Pancreas (tissue), 10 donors: Measurements from ENCODE around the gene TSGA10IP. TPM values are rescaled to one million over a fixed set of nuclear protein-coding genes. Genes with fewer than 3 reads are reported as not detected.
A peak's percentile ranks its signal among the peaks of the same experiment; 100 is the strongest.

ENCODE experiments used
- ATAC-seq, 4 donors: fragments of 200-7000 bp; cut with Tn5 transposase; one replicate each; pipeline versions ENCODE4 v1.8.0 to v1.9.1; 2020; ENCODE audit warnings: mild to moderate bottlenecking in 4 of 4, moderate library complexity in 4 of 4
- DNase-seq, 6 donors: peaks; one replicate each; pipeline ENCODE4 v3.0.0-alpha.2; 2020
- FAIRE-seq: peaks from 2 replicates; lab custom pipeline; 2012; peaks lifted over from hg19 to GRCh38; lab: Jason Lieb, UNC
- H3K27ac ChIP-seq, 4 donors: fragments of 200-600 bp; sonication (generic); 1 replicate in 3 of 4; 2 replicates in 1 of 4; pipeline versions ENCODE4 v1.5.0 to v1.8.0; 2020
- H3K27me3 ChIP-seq, 4 donors: fragments of 200-600 bp; one replicate each; pipeline ENCODE4 v1.8.0; 2021
- H3K36me3 ChIP-seq, 3 donors: fragments of 200-600 bp; sonication (generic) in 1 of 3; one replicate each; pipeline versions ENCODE4 v1.5.0 to v1.8.0; 2020 to 2021
- H3K4me1 ChIP-seq, 3 donors: fragments of 200-600 bp; one replicate each; pipeline ENCODE4 v1.8.0; 2021
- H3K4me3 ChIP-seq, 4 donors: fragments of 200-600 bp; sonication (generic) in 2 of 4; one replicate each; pipeline versions ENCODE4 v1.5.0 to v1.8.0; 2020 to 2021
- H3K9me3 ChIP-seq, 4 donors: fragments of 200-600 bp; one replicate each; pipeline ENCODE4 v1.8.0; 2021
- CTCF ChIP-seq, 4 donors: fragments of 200-600 bp; sonication (generic) in 3 of 4; IDR thresholded peaks; one replicate each; pipeline versions ENCODE4 v1.5.0 to v1.8.0; 2021; ENCODE audit warnings: antibody characterized with exemption in 4 of 4
- WGBS, 2 donors: extraction: QIAGEN DNeasy Blood & Tissue Kit; methylation state at CpG; one replicate each; pipeline ENCODE4 v1.1.7; 2013; 5-methylcytosine and 5-hydroxymethylcytosine counted together
- intact Hi-C, 3 donors: fragments of 100-400 bp; cut with DNase I; formaldehyde crosslinking; loops; one replicate each; pipeline versions ENCODE4 v1.11.1 to v1.14.2; 2022
- polyA plus RNA-seq, 2 donors: library from polyadenylated mRNA; stranded (reverse); fragments of 200-250 nt; gene quantifications; one replicate each; pipeline ENCODE4 v1.2.3, GENCODE V29; 2013
- total RNA-seq, 6 donors: library from RNA; stranded (reverse); fragmentation: NEBNext Ultra II Directional in 4 of 6; extraction: Animal tissue kit (Norgen Biotek cat#: 25700) in 4 of 6; gene quantifications; one replicate each; pipeline versions ENCODE4 v1.2.1 to v1.2.4, GENCODE V29; 2021 to 2023
- donor health status: healthy with polysubstance abuse.
- donor health status: DM: no; HTN: no; CAD: no; lungs with moderate emphysema.
- donor health status: DM: no; HTN: no; CAD: no.
- donor health status: control.
- donor health status: control.
- donor health status: Bipolar disorder and iron deficiency.
- donor health status: DM: yes; HTN: yes; CAD: no.
- donor health status: DM: no; HTN: no; CAD: no.
- donor health status: DM: no; HTN: no; CAD: no.
- donor health status: DM: yes; HTN: yes; CAD: no.

The TSGA10IP gene
- total and polyA plus RNA-seq, 8 donors = 0.19 TPM; not detected in 7

DNA sequence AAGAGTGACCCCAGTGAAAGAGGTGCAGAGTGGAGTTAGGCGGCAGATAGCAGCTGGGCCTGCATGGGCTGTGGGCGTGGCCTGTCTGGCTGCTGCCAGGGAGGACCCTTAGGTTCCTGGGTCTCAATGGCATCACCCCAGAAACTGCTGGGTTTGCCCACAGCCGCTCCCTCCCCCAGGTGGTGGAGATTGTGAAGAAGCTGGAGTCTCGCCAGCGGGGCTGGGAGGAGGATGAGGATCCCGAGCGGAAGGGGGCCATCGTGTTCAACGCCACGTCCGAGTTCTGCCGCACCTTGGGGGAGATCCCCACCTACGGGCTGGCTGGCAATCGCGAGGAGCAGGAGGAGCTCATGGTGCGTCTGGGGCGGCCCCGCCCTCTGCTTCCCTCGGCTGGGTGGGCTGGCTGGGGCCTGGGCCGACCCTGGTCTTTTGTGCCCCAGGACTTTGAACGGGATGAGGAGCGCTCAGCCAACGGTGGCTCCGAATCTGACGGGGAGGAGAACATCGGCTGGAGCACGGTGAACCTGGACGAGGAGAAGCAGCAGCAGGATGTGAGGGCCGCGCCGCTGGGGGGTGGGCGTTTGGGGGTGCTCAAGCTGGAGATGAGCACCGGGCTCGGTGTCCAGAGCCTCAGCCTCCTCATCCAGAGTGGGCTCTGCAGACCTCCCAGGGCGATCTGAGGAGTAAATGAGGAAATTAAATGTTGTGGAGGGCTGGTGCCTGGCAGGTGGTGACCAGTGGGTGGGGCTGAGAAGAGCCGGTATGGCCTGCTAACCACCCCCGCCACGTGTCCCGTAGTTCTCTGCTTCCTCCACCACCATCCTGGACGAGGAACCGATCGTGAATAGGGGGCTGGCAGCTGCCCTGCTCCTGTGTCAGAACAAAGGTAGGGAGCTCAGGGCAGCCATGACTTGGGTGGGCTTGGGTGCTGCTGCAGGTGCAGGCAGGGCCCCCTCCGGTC lies 31.2 kb downstream of the TSGA10IP start:
- WGBS, 2 donors = 86 to 89% methylated on average over 42 to 43 of the region's 43 CpGs
- H3K9me3 ChIP-seq = no peaks in the 10 kb centered on the region
- peaks cover 4 to 23% (median 22%) of the 10 kb centered on the region in 3 donors for H3K36me3 ChIP-seq
- intact Hi-C loops = no loop called here
- FAIRE-seq (no peak), DNase-seq (peak in 1 of 6 donors; percentile 74), ATAC-seq (peak in 1 of 4 donors; percentile 3)
- no peak overlapping the region for H3K4me3 ChIP-seq
- no peak for TF ChIP-seq CTCF (IDR thresholded peaks at IDR 0.05)
- no peak overlapping the region for H3K27ac ChIP-seq
- H3K27me3 ChIP-seq = no peaks in the 10 kb centered on the region
- H3K4me1 ChIP-seq = no peaks in the 10 kb centered on the region

- Histone ChIP-seq H3K36me3 (peaks cover 4 to 23% (median 22%) of the 10 kb centered on the region in 3 donors), H3K4me3 (no peak overlapping the region), H3K27me3 (no peaks in the 10 kb centered on the region), H3K27ac (no peak overlapping the region), H3K4me1 (no peaks in the 10 kb centered on the region), H3K9me3 (no peaks in the 10 kb centered on the region)
- no peak for TF ChIP-seq CTCF (IDR thresholded peaks at IDR 0.05)
- peak in 1 of 6 donors; percentile 73 for DNase-seq
- intact Hi-C loops = no loop called here
- ATAC-seq = no peak
- no peak for FAIRE-seq
- WGBS, 2 donors = 87 to 93% methylated on average over 29 of the region's 29 CpGs
These were observed 32.5 kb downstream of the TSGA10IP start for GRCh38 chr11:65977621-65978390.

- Histone ChIP-seq H3K36me3 (peaks cover 4 to 23% (median 18%) of the 10 kb centered on the region in 3 donors), H3K4me3 (no peak overlapping the region), H3K27me3 (no peaks in the 10 kb centered on the region), H3K4me1 (no peaks in the 10 kb centered on the region), H3K9me3 (no peaks in the 10 kb centered on the region), H3K27ac (no peak overlapping the region)
- intact Hi-C loops = no loop called here
- 90 to 93% methylated on average over 28 to 34 of the region's 34 CpGs for WGBS, 2 donors
- DNase-seq (no peak), FAIRE-seq (no peak), ATAC-seq (no peak)
- TF ChIP-seq CTCF (IDR thresholded peaks at IDR 0.05) = no peak
These were observed 33.3 kb downstream of the TSGA10IP start for GRCh38 chr11:65978391-65979238.

GRCh38 chr11:65979261-65979759 lies 34.0 kb downstream of the TSGA10IP start:
- no peak overlapping the region for H3K27ac ChIP-seq
- H3K27me3 ChIP-seq = no peaks in the 10 kb centered on the region
- H3K9me3 ChIP-seq = no peaks in the 10 kb centered on the region
- no peak for FAIRE-seq
- DNase-seq = no peak
- TF ChIP-seq CTCF (IDR thresholded peaks at IDR 0.05) = no peak
- peaks cover 4 to 23% (median 18%) of the 10 kb centered on the region in 3 donors for H3K36me3 ChIP-seq
- 83 to 89% methylated on average over 10 of the region's 10 CpGs for WGBS, 2 donors
- intact Hi-C loops = no loop called here
- ATAC-seq = no peak
- no peak overlapping the region for H3K4me3 ChIP-seq
- no peaks in the 10 kb centered on the region for H3K4me1 ChIP-seq
